Ectodermal cell (in vitro differentiated cells): ENCODE results near the gene LDLRAD4.
"Not testable (repeated sequence)": the region's sequence is repeated elsewhere in the genome, so short reads cannot be mapped to it uniquely, and the experiment has no call there.

Experiments
- H3K27ac ChIP-seq: 2 replicates; pipeline ENCODE4 v1.7.0; 2013; ENCODE audit warnings: mild to moderate bottlenecking, low read depth, low read length; ENCODE audit not compliant: insufficient read depth, poor library complexity, severe bottlenecking
- H3K27me3 ChIP-seq: 2 replicates; pipeline ENCODE4 v1.7.0; 2013; ENCODE audit warnings: mild to moderate bottlenecking, low read length; ENCODE audit not compliant: insufficient read depth, control insufficient read depth, poor library complexity, severe bottlenecking
- H3K36me3 ChIP-seq: one replicate; pipeline ENCODE4 v1.7.0; 2013; ENCODE audit warnings: low read length; ENCODE audit not compliant: control insufficient read depth, insufficient read depth
- H3K4me1 ChIP-seq: one replicate; pipeline ENCODE4 v1.7.0; 2013; ENCODE audit warnings: low read length; ENCODE audit not compliant: control insufficient read depth, insufficient read depth
- H3K4me3 ChIP-seq: 2 replicates; pipeline ENCODE4 v1.7.0; 2013; ENCODE audit warnings: low read depth, low read length, control low read depth; ENCODE audit not compliant: insufficient read depth
- H3K9me3 ChIP-seq: 2 replicates; pipeline ENCODE4 v1.7.0; 2013; ENCODE audit warnings: mild to moderate bottlenecking, low read length, moderate library complexity; ENCODE audit not compliant: control insufficient read depth
- WGBS, 2 experiments: methylation state at CpG; one replicate each; pipeline ENCODE4 v1.1.7; 2013; ENCODE audit warnings: missing lambda C conversion rate in 2 of 2; 5-methylcytosine and 5-hydroxymethylcytosine counted together

LDLRAD4 gene

DNA sequence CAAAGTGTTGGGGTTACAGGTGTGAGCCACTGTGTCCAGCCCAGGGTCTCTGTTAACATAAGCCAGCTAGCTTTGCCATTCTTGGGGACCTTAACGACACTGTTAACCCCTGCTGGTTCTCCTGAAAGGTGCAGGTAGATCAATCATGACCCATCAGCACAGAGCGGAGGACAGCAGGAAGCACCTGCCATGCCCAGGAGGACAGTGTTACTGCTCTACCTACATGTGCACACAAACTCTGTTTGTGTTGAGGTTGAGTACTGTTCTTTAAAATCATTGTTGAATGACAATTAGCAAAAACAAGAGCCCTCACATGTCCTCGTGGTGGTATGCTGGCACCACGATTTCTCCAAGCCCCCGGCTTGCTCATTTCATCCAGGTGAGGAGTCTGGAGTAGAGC lies 386.9 kb downstream of the LDLRAD4 start:
- no peak overlapping the region for H3K4me3 ChIP-seq
- 91% methylated on average over 5 of the region's 5 CpGs for WGBS, 2 experiments
- H3K4me1 ChIP-seq: peaks cover 1% of the 10 kb centered on the region
- H3K27me3 ChIP-seq: peaks cover under 1% of the 10 kb centered on the region
- H3K9me3 ChIP-seq: no peaks in the 10 kb centered on the region
- H3K36me3 ChIP-seq: no peaks in the 10 kb centered on the region
- no peak overlapping the region for H3K27ac ChIP-seq

DNA sequence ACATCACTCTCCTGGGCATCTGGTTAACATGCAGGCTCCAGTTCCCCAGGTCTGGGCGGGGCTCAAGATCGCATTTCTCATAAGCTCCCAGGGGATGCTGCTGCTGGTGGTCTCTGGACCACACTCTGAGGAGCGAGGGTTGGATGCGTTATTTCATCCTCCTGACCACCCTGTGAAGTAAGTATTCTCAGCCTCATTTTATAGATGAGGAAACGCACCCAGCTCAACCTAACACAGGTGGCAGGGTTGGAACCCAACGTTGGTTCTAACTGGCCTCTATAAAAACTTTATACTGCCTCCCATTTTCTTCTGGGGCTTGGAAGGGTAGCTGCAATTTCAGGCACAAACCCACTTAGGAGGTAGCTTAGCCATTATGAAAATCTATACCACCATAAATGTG lies 387.3 kb downstream of the LDLRAD4 start:
- Histone ChIP-seq H3K4me3 (no peak overlapping the region), H3K4me1 (peaks cover 5% of the 10 kb centered on the region), H3K27ac (no peak overlapping the region), H3K27me3 (peaks cover 5% of the 10 kb centered on the region), H3K36me3 (no peaks in the 10 kb centered on the region), H3K9me3 (no peaks in the 10 kb centered on the region)
- 92 to 95% methylated on average over 6 of the region's 6 CpGs for WGBS, 2 experiments

- Histone ChIP-seq H3K27ac (no peak overlapping the region), H3K36me3 (no peaks in the 10 kb centered on the region), H3K27me3 (peaks cover 13% of the 10 kb centered on the region), H3K4me1 (peaks cover 13% of the 10 kb centered on the region), H3K4me3 (no peak overlapping the region), H3K9me3 (no peaks in the 10 kb centered on the region)
- 60 to 71% methylated on average over 6 of the region's 6 CpGs for WGBS, 2 experiments
Measured at GRCh38 chr18:13606604-13607254, 388.2 kb downstream of the LDLRAD4 start.

DNA sequence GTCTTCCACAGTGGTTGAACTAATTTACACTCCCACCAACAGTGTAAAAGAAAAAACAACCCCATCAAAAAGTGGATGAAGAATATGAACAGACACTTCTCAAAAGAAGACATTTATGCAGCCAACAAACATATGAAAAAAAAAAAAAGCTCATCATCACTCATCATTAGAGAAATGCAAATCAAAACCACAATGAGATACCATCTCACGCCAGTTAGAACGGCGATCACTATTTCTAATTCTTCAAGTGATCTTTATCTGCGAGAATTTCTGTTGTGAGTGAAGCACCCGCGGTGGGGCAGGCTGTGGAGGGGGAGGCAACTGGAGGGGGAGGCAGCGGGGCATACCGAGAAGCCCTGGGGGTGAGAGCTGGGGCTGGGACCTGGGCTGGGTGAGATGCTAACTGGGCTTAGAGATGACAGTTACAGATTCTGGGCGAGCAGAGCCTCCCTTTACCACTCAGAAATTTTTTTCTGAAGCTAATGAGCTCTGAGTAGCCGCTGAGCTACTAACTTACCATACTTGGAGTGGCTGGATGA lies 389.5 kb downstream of the LDLRAD4 start:
- H3K9me3 ChIP-seq, H3K36me3 ChIP-seq, H3K27ac ChIP-seq, H3K4me3 ChIP-seq: not testable (repeated sequence)
- 88 to 91% methylated on average over 10 of the region's 10 CpGs for whole genome bisulfite sequencing, 2 experiments
- H3K27me3 ChIP-seq: peaks cover 27% of the 10 kb centered on the region
- peaks cover 20% of the 10 kb centered on the region for H3K4me1 ChIP-seq

DNA sequence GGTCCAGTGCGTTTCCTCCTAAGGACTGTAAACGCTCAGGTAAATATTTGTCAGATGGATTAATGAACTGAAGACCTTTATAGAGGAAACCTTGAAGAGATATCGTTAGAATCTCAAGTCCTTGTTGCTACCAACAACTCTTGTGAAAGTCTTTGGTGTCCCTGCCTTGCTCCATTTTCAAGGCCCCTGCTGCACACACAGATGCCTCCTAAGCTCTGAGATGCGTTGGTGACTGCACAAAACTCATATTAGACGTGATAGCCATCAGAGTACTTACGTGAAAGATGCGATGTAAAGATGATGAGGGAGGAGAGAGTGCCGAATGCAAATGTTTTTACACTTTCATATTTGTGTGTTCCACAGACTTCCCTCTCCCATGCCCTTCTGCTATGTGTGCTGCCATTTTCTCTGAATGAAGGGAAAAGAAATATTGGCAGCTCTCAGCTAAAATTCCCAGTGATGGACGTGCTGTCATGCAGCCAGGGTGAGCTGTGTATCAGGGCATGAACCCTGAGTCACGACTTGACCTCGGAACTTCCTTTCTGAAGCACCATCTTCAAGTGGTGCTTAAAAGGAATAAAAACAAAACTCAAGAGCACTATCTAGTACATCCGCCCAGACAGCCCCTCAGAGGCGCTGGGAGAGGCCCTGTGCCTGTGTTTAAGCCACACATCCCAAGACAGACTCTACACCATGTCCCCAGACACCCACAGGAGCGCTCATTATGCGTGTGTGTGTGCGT lies 390.4 kb downstream of the LDLRAD4 start:
- H3K36me3 ChIP-seq: no peaks in the 10 kb centered on the region
- 90 to 91% methylated on average over 15 to 16 of the region's 16 CpGs for WGBS, 2 experiments
- H3K9me3 ChIP-seq: no peaks in the 10 kb centered on the region
- peaks cover 29% of the 10 kb centered on the region for H3K27me3 ChIP-seq
- H3K27ac ChIP-seq: no peak overlapping the region
- H3K4me3 ChIP-seq: no peak overlapping the region
- H3K4me1 ChIP-seq: peaks cover 20% of the 10 kb centered on the region

GRCh38 chr18:13610555-13611141 lies 392.1 kb downstream of the LDLRAD4 start:
- Histone ChIP-seq H3K36me3 (no peaks in the 10 kb centered on the region), H3K4me3 (no peak overlapping the region), H3K4me1 (peaks cover 20% of the 10 kb centered on the region), H3K27ac (no peak overlapping the region), H3K9me3 (no peaks in the 10 kb centered on the region), H3K27me3 (peaks cover 32% of the 10 kb centered on the region)
- WGBS, 2 experiments: 69% methylated on average over 11 of the region's 11 CpGs

GRCh38 chr18:13611142-13611600 lies 392.6 kb downstream of the LDLRAD4 start:
- Histone ChIP-seq H3K27ac (peak overlapping the region; percentile 31), H3K4me3 (peak overlapping the region; percentile 14)
- 9 to 13% methylated on average over 14 of the region's 14 CpGs for WGBS, 2 experiments

GRCh38 chr18:13611601-13612195 lies 393.1 kb downstream of the LDLRAD4 start:
- H3K36me3 ChIP-seq: no peaks in the 10 kb centered on the region
- peaks cover 20% of the 10 kb centered on the region for H3K4me1 ChIP-seq
- peaks cover 32% of the 10 kb centered on the region for H3K27me3 ChIP-seq
- 22 to 26% methylated on average over 24 of the region's 24 CpGs for WGBS, 2 experiments
- H3K27ac ChIP-seq: peak overlapping the region; percentile 31
- H3K4me3 ChIP-seq: peak overlapping the region; percentile 14
- H3K9me3 ChIP-seq: no peaks in the 10 kb centered on the region

More at GRCh38 chr18:13611142-13611600, 392.6 kb downstream of the LDLRAD4 start:
- no peaks in the 10 kb centered on the region for H3K9me3 ChIP-seq
- H3K27me3 ChIP-seq: peaks cover 32% of the 10 kb centered on the region
- peaks cover 20% of the 10 kb centered on the region for H3K4me1 ChIP-seq
- no peaks in the 10 kb centered on the region for H3K36me3 ChIP-seq

- WGBS, 2 experiments: 83 to 86% methylated on average over 18 to 20 of the region's 20 CpGs
- Histone ChIP-seq H3K4me1 (peaks cover 20% of the 10 kb centered on the region), H3K27ac (no peak overlapping the region), H3K4me3 (no peak overlapping the region), H3K27me3 (peaks cover 32% of the 10 kb centered on the region), H3K36me3 (no peaks in the 10 kb centered on the region), H3K9me3 (no peaks in the 10 kb centered on the region)
Measured at GRCh38 chr18:13612196-13612997, 393.8 kb downstream of the LDLRAD4 start.
